Cardiac fibroblast (primary cell): ENCODE results near the gene STEAP3.

ENCODE experiments used
- DNase-seq, 2 donors: peaks; one replicate each; pipeline versions ENCODE4 v3.0.0 to v3.0.0-alpha.2; 2010; ENCODE audit warnings: low read depth in 2 of 2
- H3K4me3 ChIP-seq, 2 donors: replicated peaks in 1 of 2; 1 replicate in 1 of 2; 2 replicates in 1 of 2; pipeline ENCODE4 v1.5.1; 2011; ENCODE audit warnings: low read depth in 2 of 2, low read length in 2 of 2, mild to moderate bottlenecking in 2 of 2, moderate library complexity in 1 of 2
- TF ChIP-seq, protein P1 (sequence below): IDR thresholded peaks from one replicate; pipeline ENCODE4 v1.5.1; 2011; ENCODE audit warnings: low read depth, mild to moderate bottlenecking, low read length, inconsistent platforms

STEAP3 gene

DNA sequence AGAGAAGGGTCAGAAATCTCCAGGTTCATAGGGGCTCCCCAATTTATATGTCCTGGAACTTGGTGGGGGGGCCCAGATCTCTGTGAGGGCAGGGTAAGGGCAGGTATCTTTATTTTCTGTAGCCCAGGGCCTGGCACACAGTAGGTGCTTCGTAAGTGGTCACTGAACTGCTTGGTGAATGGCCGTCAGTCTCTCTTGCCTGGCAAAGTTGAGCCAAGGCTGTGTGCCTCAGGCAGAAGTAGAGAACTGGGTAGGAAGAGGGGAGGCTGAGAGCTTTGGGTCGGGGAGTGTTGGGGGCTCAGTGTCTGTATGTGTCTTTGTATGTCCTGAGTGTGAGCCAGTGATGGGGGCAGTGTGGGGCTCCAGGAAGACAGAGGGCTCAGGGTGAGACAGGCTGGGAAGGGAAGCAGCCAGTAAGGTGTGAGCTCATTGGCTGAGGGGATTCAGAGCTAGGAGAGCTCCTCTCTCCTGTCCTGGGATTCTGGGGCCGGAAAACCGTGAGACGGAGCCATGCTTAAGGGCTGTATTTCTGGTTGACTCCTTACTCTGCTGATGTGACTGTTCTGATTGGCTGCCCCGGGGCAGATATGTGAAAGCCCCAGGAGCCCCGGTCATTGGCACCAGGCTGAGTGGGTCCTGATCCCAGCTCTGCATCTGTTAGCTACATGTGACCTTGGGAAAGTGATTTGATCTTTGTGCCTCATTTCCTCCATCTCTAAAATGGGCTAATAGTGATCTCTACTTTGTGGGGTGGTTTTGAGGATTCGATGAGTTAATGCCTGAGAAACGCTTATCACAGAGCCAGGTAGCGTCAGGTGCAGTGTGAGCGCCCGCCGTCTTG is 30.3 kb downstream of the STEAP3 start:
- H3K4me3 ChIP-seq: no peak overlapping the region
- TF ChIP-seq, protein P1, sequence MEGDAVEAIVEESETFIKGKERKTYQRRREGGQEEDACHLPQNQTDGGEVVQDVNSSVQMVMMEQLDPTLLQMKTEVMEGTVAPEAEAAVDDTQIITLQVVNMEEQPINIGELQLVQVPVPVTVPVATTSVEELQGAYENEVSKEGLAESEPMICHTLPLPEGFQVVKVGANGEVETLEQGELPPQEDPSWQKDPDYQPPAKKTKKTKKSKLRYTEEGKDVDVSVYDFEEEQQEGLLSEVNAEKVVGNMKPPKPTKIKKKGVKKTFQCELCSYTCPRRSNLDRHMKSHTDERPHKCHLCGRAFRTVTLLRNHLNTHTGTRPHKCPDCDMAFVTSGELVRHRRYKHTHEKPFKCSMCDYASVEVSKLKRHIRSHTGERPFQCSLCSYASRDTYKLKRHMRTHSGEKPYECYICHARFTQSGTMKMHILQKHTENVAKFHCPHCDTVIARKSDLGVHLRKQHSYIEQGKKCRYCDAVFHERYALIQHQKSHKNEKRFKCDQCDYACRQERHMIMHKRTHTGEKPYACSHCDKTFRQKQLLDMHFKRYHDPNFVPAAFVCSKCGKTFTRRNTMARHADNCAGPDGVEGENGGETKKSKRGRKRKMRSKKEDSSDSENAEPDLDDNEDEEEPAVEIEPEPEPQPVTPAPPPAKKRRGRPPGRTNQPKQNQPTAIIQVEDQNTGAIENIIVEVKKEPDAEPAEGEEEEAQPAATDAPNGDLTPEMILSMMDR: no peak
- DNase-seq: no peak

DNA sequence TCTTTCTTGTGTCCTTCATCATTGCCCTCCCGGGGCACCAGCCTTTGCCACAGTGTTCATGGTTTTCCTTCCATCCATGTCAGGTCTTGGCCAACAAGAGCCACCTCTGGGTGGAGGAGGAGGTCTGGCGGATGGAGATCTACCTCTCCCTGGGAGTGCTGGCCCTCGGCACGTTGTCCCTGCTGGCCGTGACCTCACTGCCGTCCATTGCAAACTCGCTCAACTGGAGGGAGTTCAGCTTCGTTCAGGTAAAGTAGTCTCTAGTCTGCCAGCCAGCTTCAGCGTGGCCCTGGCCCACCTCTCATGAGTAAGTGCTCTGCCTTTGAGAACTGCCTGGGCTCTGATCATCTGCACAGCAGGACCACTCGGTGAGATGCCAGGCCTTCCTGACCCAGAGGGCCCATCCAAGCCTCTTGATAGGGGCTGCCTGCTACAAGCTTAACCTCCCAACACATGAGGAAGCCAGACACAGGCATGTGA is 31.0 kb downstream of the STEAP3 start:
- no peak overlapping the region for H3K4me3 ChIP-seq
- no peak for DNase-seq
- TF ChIP-seq, protein P1: no peak

DNA sequence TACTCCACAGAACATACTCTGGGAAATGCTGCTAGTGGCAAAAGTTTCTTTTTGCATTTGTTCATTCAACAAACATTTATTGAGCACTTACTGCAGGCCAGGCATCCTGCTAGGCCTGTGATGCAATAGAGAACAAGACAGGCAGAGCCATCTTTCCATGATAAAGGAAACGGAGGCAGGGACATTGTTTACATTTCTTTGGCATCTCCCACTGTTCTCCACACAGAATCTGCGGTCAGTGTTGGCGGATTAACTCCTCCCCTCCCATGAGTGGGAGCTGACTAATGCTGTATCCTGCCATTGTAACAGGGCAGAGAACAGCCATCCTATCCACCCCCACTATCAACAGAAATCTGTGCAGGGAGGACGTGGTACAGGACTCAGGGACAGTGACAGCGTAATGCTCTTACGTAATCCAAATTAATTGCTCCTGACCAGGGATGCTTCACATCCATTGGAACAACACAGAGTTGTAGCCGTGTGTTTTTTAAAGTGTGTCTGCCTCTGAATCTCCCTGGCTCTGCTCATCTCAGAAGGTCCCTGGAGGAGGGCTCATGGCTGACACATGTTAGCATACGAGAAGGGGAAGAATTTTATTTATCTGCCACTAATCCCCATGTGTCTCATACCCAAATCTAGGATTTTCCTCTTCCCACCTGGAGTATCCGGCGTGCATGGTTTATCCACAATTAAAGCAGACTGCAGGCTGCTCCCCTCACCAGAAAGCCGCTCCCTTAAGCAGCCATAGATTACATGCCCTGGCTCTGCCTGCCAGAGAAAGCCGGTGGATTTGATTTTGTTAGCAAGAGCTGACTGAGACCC is 32.3 kb downstream of the STEAP3 start:
- no peak overlapping the region for H3K4me3 ChIP-seq
- peak; percentile 91 to 93 for DNase-seq
- TF ChIP-seq, protein P1: no peak

DNA sequence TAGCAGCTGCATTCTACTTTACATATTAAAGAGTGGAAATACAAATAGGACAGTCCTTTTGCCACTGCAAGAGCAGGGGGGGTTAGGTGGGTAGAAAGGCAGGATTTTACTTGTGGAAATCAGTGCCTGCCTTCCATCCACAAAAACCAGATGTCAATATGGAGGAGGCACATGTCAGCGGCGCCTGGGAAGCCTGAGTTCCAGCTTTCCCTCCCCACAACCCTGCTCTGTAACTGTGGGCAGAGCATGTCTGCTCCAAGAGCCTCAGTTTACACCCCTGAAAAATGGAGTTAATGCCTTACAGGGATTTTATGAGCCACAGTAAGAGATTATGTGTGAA is 32.9 kb downstream of the STEAP3 start:
- H3K4me3 ChIP-seq: no peak overlapping the region
- TF ChIP-seq, protein P1: no peak
- no peak for DNase-seq

DNA sequence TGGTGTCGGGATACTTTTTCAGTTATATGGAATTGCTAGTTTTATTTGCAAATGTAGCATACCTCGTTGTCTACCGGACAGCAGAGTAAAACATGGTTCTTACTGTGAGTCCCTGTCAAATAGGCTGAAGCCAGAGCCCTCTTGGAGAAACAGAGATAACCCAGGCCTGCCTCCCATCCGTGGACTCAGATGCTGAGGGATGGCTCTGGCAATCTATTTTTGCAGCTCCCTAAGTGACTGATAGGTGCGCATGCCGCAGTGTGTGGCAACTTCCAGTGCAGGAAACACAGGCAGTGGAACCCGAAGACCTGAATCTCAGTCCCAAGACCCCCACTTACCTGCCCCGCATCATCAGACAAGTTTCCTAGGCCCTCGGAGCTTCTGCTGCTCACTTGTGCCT is 33.6 kb downstream of the STEAP3 start:
- TF ChIP-seq, protein P1: no peak
- no peak overlapping the region for H3K4me3 ChIP-seq
- no peak for DNase-seq

DNA sequence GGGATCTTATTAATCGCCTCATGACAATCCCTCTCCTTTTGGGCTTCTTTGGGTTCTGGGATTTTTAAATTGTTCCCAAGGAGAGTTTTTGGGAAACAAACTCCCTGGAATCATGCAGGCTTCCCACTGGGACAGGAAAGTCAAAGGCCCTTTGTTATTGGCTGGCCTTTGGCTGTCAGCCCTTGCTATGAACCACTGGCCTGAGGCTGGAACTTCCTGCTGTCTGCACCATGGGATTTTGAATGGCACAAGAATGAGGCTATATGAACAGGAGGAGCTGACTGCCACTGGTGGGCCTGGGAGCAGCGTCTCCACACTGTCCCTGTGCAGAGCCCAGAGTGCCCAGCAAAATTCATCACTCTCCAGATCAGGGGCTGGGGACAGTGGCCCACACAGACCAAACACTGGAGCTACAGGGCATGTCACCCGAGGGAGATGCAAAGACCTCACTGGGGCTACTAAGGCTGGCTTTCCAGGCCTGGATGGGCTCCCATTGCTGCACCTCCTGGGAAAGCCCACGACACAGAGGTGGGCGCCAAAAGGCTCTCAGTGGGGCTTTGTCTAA is 35.7 kb downstream of the STEAP3 start:
- TF ChIP-seq, protein P1: no peak
- H3K4me3 ChIP-seq: no peak overlapping the region
- DNase-seq: peak; percentile 13 to 44
